ENCODE measurements around the gene NLRC5.
"Not testable (repeated sequence)": the region's sequence is repeated elsewhere in the genome, so short reads cannot be mapped to it uniquely, and the experiment has no call there.

The NLRC5 gene

GRCh38 chr16:57060323-57061083, 71.1 kb downstream of the NLRC5 start:
- Mint-ChIP-seq H3K27ac (ENCODE audit: low read depth) (peak overlapping the region; percentile 15), H3K27me3 (no peaks in the 10 kb centered on the region), H3K4me1 (peaks cover 15% of the 10 kb centered on the region), H3K36me3 (ENCODE audit: insufficient read depth) (peaks cover 76% of the 10 kb centered on the region), H3K9me3 (no peaks in the 10 kb centered on the region), H3K4me3 (no peak overlapping the region)
- DNase-seq (ENCODE audit: low spot score in 2 of 2) (no peak), ATAC-seq (replicated peaks; ENCODE audit: extremely low read depth, poor library complexity, severe bottlenecking) (no peak)

DNA sequence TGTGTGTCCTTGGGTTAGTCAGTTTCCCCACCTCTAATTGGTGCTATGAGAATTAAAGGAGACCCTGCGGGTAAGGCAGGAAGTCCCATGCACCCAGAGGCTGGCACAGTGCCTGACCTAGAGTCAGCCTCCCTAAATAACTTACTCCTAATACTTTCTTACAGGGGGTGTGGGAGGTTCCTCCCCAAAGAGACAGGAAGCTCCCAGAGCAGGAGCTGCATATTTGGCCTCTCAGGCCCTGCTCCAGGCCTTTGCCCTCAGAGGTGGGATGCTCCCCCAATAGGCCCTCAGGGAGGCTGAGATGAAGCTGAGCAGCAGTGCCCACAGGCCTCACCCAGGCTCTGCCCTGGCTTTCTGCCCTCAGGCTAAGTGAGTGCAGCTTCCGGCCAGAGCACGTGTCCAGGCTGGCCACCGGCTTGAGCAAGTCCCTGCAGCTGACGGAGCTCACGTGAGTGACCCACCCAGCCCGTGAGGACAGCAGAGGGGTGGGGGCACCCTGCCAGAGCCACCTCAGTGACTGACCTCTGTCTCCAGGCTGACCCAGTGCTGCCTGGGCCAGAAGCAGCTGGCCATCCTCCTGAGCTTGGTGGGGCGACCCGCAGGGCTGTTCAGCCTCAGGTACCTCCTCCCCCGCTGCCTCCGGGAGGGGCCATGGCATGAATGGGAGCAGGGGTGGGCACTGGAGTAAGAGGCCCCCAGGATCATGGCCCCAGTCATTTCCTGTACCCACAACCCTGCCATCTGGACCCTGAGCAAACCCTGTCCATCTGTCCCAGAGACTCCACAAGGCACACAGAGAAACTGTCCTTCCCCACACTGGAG, 71.9 kb downstream of the NLRC5 start:
- Mint-ChIP-seq H3K4me1 (peaks cover 15% of the 10 kb centered on the region), H3K27me3 (no peaks in the 10 kb centered on the region), H3K27ac (ENCODE audit: low read depth) (peak overlapping the region; percentile 15), H3K36me3 (ENCODE audit: insufficient read depth) (peaks cover 70% of the 10 kb centered on the region), H3K4me3 (no peak overlapping the region), H3K9me3 (no peaks in the 10 kb centered on the region)
- ATAC-seq (replicated peaks; ENCODE audit: extremely low read depth, poor library complexity, severe bottlenecking) = no peak
- no peak for DNase-seq (ENCODE audit: low spot score in 2 of 2)

DNA sequence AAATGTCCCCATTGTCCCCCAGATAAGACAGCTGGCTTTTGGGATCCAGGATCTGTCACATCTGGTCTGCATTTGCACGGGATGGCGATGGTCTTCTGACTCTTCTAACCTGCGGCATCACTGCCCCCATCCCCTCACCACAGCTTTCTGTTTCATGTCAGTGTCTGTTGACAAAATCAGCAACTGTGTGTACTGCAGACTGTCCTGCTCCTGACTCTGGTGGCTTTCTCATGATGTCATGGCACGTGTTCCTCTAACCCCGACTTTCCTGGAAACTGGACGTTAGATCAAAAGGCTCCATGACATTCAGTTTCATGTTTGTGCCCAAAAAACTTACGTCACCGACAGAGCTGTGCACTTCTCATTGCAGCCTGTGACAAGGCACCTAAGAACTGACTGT, 73.0 kb downstream of the NLRC5 start:
- DNase-seq (ENCODE audit: low spot score in 2 of 2) = no peak
- H3K27ac Mint-ChIP-seq (ENCODE audit: low read depth) = peak overlapping the region; percentile 30
- H3K4me3 Mint-ChIP-seq = no peak overlapping the region
- no peaks in the 10 kb centered on the region for H3K9me3 Mint-ChIP-seq
- H3K27me3 Mint-ChIP-seq = no peaks in the 10 kb centered on the region
- peaks cover 20% of the 10 kb centered on the region for H3K4me1 Mint-ChIP-seq
- H3K36me3 Mint-ChIP-seq (ENCODE audit: insufficient read depth) = peaks cover 67% of the 10 kb centered on the region
- ATAC-seq (replicated peaks; ENCODE audit: extremely low read depth, poor library complexity, severe bottlenecking) = no peak

- not testable (repeated sequence) for H3K4me3 Mint-ChIP-seq; H3K9me3 Mint-ChIP-seq; DNase-seq (ENCODE audit: low spot score in 2 of 2); H3K27me3 Mint-ChIP-seq; H3K27ac Mint-ChIP-seq (ENCODE audit: low read depth); ATAC-seq (replicated peaks; ENCODE audit: extremely low read depth, poor library complexity, severe bottlenecking)
- Mint-ChIP-seq H3K4me1 (peaks cover 13% of the 10 kb centered on the region), H3K36me3 (ENCODE audit: insufficient read depth) (peaks cover 62% of the 10 kb centered on the region)
These were observed 73.8 kb downstream of the NLRC5 start for GRCh38 chr16:57063189-57063588.

- ATAC-seq (replicated peaks; ENCODE audit: extremely low read depth, poor library complexity, severe bottlenecking) = no peak
- H3K4me1 Mint-ChIP-seq = peaks cover 28% of the 10 kb centered on the region
- H3K9me3 Mint-ChIP-seq = no peaks in the 10 kb centered on the region
- DNase-seq (ENCODE audit: low spot score in 2 of 2) = no peak
- peak overlapping the region; percentile 30 for H3K27ac Mint-ChIP-seq (ENCODE audit: low read depth)
- H3K4me3 Mint-ChIP-seq = no peak overlapping the region
- H3K36me3 Mint-ChIP-seq (ENCODE audit: insufficient read depth) = peaks cover 64% of the 10 kb centered on the region
- H3K27me3 Mint-ChIP-seq = no peaks in the 10 kb centered on the region
These were observed 75.6 kb downstream of the NLRC5 start for GRCh38 chr16:57064995-57065394.

GRCh38 chr16:57066625-57067024, 77.3 kb downstream of the NLRC5 start:
- ATAC-seq (replicated peaks; ENCODE audit: extremely low read depth, poor library complexity, severe bottlenecking) = no peak
- H3K36me3 Mint-ChIP-seq (ENCODE audit: insufficient read depth) = peaks cover 68% of the 10 kb centered on the region

GRCh38 chr16:57067347-57067746, 78.0 kb downstream of the NLRC5 start:
- Mint-ChIP-seq H3K4me1 (peaks cover 43% of the 10 kb centered on the region), H3K27ac (ENCODE audit: low read depth) (peak overlapping the region; percentile 85), H3K4me3 (no peak overlapping the region), H3K27me3 (no peaks in the 10 kb centered on the region), H3K36me3 (ENCODE audit: insufficient read depth) (peaks cover 72% of the 10 kb centered on the region), H3K9me3 (no peaks in the 10 kb centered on the region)
- DNase-seq (ENCODE audit: low spot score in 2 of 2) (no peak), ATAC-seq (replicated peaks; ENCODE audit: extremely low read depth, poor library complexity, severe bottlenecking) (no peak)

More at GRCh38 chr16:57066625-57067024, 77.3 kb downstream of the NLRC5 start:
- peak overlapping the region; percentile 85 for H3K27ac Mint-ChIP-seq (ENCODE audit: low read depth)
- peaks cover 37% of the 10 kb centered on the region for H3K4me1 Mint-ChIP-seq
- no peaks in the 10 kb centered on the region for H3K27me3 Mint-ChIP-seq
- no peaks in the 10 kb centered on the region for H3K9me3 Mint-ChIP-seq
- DNase-seq (ENCODE audit: low spot score in 2 of 2) = no peak
- H3K4me3 Mint-ChIP-seq = no peak overlapping the region

DNA sequence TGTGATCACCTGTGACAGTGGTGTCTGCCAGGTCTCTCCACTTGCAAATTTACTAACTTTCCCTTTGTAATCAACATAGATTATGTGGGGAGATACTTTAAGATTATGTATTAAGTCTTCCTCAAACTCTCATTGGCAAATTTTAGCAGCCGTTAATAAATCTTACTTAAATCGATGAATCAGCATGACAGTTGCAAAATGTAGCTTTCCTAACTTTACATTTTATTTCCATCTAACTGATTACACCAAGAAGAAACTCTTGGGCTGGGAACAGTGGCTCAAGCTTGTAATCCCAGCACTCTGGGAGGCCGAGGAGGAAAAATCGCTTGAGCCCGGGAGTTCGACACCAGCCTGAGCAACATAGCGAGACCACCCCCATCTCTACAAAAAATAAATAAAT, 79.7 kb downstream of the NLRC5 start:
- no peak overlapping the region for H3K27ac Mint-ChIP-seq (ENCODE audit: low read depth)
- H3K27me3 Mint-ChIP-seq = no peaks in the 10 kb centered on the region
- peaks cover 73% of the 10 kb centered on the region for H3K36me3 Mint-ChIP-seq (ENCODE audit: insufficient read depth)
- H3K9me3 Mint-ChIP-seq = no peaks in the 10 kb centered on the region
- ATAC-seq (replicated peaks; ENCODE audit: extremely low read depth, poor library complexity, severe bottlenecking) = no peak
- no peak overlapping the region for H3K4me3 Mint-ChIP-seq
- DNase-seq (ENCODE audit: low spot score in 2 of 2) = no peak
- H3K4me1 Mint-ChIP-seq = peaks cover 43% of the 10 kb centered on the region

- ATAC-seq (replicated peaks; ENCODE audit: extremely low read depth, poor library complexity, severe bottlenecking) (peak; percentile 15), DNase-seq (ENCODE audit: low spot score in 2 of 2) (no peak)
- Mint-ChIP-seq H3K27ac (ENCODE audit: low read depth) (peak overlapping the region; percentile 90), H3K27me3 (no peaks in the 10 kb centered on the region), H3K36me3 (ENCODE audit: insufficient read depth) (peaks cover 73% of the 10 kb centered on the region), H3K9me3 (no peaks in the 10 kb centered on the region), H3K4me3 (peak overlapping the region; percentile 60), H3K4me1 (peaks cover 43% of the 10 kb centered on the region)
These were observed 80.4 kb downstream of the NLRC5 start for GRCh38 chr16:57069635-57070370.

DNA sequence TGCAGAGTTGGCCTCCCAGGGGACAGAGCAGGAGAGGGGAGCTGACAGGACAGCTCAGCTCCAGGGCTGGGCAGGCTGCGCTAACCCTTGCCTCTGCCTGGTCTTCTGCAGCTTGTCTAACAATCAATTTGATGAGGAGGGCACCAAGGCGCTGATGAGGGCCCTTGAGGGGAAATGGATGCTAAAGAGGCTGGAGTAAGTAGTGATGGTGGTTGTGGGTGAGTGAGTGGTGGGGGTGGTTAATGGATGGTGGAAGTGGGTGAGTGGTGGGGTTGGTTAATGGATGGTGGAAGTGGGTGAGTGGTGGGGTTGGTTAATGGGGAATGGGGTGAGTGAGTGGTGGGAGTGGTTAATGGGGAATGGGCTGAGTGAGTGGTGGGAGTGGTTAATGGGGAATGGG, 81.1 kb downstream of the NLRC5 start:
- Mint-ChIP-seq H3K4me3 (peak overlapping the region; percentile 60), H3K9me3 (no peaks in the 10 kb centered on the region), H3K36me3 (ENCODE audit: insufficient read depth) (peaks cover 74% of the 10 kb centered on the region), H3K27ac (ENCODE audit: low read depth) (peak overlapping the region; percentile 90), H3K27me3 (no peaks in the 10 kb centered on the region), H3K4me1 (peaks cover 43% of the 10 kb centered on the region)
- peak in 1 of 2 donors; percentile 23 for DNase-seq (ENCODE audit: low spot score in 2 of 2)
- ATAC-seq (replicated peaks; ENCODE audit: extremely low read depth, poor library complexity, severe bottlenecking) = peak; percentile 15

- DNase-seq (ENCODE audit: low spot score in 2 of 2) = peak in 1 of 2 donors; percentile 50
- H3K9me3 Mint-ChIP-seq, H3K27me3 Mint-ChIP-seq: not testable (repeated sequence)
- peak overlapping the region; percentile 60 for H3K4me3 Mint-ChIP-seq
- ATAC-seq (replicated peaks; ENCODE audit: extremely low read depth, poor library complexity, severe bottlenecking) = peak; percentile 34
- peaks cover 77% of the 10 kb centered on the region for H3K36me3 Mint-ChIP-seq (ENCODE audit: insufficient read depth)
- H3K4me1 Mint-ChIP-seq = peaks cover 43% of the 10 kb centered on the region
- peak overlapping the region; percentile 90 for H3K27ac Mint-ChIP-seq (ENCODE audit: low read depth)
These were observed 81.8 kb downstream of the NLRC5 start for GRCh38 chr16:57071081-57071732.
